HG03025 (cell line): ENCODE results near the gene COLGALT1.

Source experiments
- ATAC-seq: cut with Tn5 transposase; IDR thresholded peaks from one replicate; pipeline ENCODE4 v1.9.1; 2021; ENCODE audit warnings: mild to moderate bottlenecking, moderate library complexity; ENCODE audit not compliant: unreplicated experiment, low FRiP score

COLGALT1 gene

DNA sequence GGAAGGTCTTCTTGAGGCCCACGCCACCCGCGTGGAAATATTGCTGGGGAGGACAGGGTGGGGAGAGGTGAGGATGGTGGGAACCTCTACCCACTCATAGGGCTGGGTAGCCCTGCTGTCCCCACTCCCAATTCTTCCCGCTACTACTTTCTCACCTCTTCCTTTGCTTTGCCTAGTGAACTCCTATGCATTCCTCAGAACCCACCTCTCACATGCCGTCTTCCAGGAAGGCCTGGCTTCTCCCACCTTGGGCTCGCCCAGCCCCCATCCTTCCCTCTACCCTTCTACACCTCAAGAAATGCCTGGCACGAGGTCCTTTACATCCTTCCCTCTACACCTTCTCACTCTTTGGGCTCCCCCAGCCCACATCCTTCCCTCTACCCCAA lies 62.4 kb downstream of the COLGALT1 start:
- no peak for ATAC-seq

DNA sequence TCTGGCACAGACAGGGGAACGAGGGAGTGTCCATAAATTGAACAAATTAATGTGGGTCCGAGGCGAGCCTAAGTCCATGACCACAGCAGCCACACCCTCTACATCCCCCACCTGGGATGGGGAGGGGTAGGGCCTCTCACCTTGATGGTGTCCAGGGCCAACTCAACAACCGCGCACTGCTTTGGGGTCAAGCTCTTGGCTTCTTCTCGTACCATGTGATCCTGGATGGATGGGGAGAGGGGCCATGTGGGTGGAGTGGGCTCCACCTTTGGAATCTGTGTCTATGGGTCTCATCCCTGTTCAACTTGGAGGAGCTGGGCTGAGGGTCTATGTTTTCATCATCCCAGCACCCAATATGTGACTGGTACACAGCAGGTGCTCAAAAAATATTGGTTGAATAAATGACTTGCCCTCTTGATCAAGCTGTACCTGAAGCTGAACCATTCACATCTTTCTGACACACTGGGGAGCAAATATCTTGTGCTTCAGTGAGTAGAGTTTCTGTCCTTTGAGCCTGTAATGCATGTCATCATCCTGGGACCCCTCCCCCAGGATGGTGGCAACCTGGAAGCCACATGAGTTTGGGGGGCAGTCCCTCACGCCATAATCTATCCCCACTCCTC lies 62.9 kb downstream of the COLGALT1 start:
- ATAC-seq: no peak

- ATAC-seq: no peak
Measured at GRCh38 chr19:17618936-17619335, 63.5 kb downstream of the COLGALT1 start.

- no peak for ATAC-seq
Measured at GRCh38 chr19:17620696-17621095, 65.2 kb downstream of the COLGALT1 start.

- ATAC-seq: no peak
Measured at GRCh38 chr19:17623224-17623935, 67.9 kb downstream of the COLGALT1 start.

GRCh38 chr19:17624314-17624991 lies 69.0 kb downstream of the COLGALT1 start:
- ATAC-seq: no peak

DNA sequence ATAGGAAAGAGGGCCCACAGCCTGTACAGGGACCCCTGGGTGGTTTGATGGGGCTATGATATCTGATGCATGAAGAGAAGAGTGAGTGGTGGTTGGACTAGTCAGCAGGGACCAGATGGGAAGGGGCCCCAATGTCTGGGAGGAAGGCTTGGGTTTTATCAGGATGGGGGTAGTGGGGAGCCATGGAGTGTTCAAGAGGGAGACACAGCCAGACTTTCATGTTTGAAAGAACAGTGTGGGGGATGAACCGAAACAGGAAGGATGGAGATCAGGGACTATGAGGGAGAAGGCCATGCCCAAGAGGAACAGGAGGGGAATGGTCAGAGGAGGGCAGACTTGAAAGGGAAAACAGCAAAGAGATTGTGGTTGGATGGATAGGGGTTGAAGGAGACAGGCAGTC lies 69.6 kb downstream of the COLGALT1 start:
- no peak for ATAC-seq

GRCh38 chr19:17625980-17626379 lies 70.5 kb downstream of the COLGALT1 start:
- ATAC-seq: no peak

GRCh38 chr19:17626456-17627015 lies 71.1 kb downstream of the COLGALT1 start:
- ATAC-seq: no peak

DNA sequence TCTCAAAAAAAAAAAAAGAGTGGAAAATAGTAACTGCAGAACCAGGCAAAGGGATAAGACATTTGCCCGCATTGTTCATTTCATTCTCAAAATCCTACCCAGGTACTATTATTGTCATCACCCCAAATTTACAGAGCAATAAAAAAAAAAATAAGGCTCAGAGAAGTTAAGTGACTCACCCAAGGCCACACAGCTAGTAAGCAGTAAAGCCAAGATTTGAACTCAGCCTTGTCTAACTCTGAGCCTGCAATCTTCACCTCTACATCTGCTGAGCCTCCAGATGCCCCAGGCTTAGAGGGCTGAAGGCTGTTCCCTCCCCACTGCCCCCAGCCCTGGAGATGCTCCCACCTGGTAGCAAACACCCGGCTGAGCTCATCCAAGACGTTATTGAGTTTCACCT lies 71.7 kb downstream of the COLGALT1 start:
- ATAC-seq: no peak

DNA sequence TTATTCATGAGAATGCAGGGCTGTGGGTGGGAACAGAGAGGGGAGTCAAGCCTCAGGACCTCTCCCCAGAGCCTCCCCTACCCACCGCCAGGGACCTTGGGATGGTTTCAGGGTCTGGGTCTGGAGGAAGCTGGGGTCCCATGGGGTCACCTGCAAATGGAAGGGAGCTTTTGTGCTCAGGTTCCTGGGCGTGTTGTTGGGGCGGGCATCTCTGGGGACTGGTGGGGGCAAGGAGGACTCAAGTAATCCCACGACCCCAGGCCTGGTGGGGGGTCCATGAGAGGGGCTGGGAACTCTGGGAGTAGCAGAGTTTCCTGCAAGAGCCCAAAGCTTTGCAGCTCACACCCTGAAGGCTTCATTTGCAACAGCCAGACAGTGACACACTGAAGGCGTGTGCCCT lies 72.5 kb downstream of the COLGALT1 start:
- no peak for ATAC-seq

DNA sequence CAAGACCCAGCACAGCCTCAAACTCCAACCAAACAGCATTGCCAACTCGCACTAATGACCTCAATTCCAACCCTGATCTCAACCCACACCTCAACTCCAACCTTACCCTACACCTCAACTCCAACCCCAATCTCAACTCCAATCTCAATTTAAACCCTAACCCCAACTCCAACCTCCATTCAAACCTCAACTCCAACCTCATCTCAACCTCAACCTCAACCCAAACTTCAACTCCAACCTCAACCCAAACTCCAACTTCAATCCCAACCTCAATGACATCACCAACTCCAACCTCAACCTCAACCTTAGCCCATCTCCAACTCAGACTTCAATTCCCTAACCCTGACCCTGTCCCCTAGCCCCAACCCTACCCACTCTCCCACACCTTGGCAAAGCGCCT lies 74.3 kb downstream of the COLGALT1 start:
- no peak for ATAC-seq

DNA sequence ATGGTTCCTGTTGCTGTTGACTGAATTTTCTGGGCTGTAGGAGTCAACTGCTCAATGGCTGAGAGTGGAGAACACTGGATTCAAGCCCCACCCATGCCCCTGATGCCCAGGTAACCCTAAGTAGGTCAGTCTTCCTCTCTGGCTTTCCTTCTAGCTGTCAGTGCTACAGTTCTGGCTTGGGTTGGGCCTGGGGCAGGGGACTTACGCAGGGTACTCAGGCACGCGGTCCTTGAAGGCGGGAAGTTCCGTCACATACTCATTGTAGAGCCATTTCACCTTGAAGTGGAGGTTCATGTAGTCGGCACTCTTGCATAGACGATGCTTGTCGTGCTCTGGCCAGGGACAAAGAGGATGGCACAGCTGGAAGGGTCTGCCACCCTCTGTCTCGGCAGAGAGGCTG lies 77.1 kb downstream of the COLGALT1 start:
- no peak for ATAC-seq
